CD4-positive, alpha-beta T cell (primary cell): ENCODE measurements around the gene KCNG3. TPM values are rescaled to one million over a fixed set of nuclear protein-coding genes. Genes with fewer than 3 reads are reported as not detected.

ENCODE experiments used
- ATAC-seq: fragments of 200-7000 bp; cut with Tn5 transposase; one replicate; pipeline ENCODE4 v1.10.0; 2022; ENCODE audit warnings: mild to moderate bottlenecking; ENCODE audit not compliant: poor library complexity
- CTCF ChIA-PET: fragments of 350-600 bp; sonication (Branson Sonifier 250); formaldehyde crosslinking; loops from one replicate; lab custom pipeline; 2021; ENCODE audit warnings: antibody characterized with exemption, inconsistent platforms; lab: Charles Lee
- POLR2A ChIA-PET: fragments of 350-600 bp; sonication (Branson Sonifier 250); formaldehyde crosslinking; loops from one replicate; lab custom pipeline; 2021; ENCODE audit warnings: antibody characterized with exemption, inconsistent platforms; lab: Charles Lee
- DNase-seq, 14 experiments: peaks; one replicate each; pipeline ENCODE4 v3.0.0-alpha.2; 2013 to 2020; ENCODE audit warnings: mixed read lengths in 2 of 14
- H3K27ac ChIP-seq, 2 donors: one replicate each; pipeline versions ENCODE4 v1.5.1 to v1.7.0; 2013; ENCODE audit warnings: low read length in 2 of 2, low read depth in 1 of 2, mild to moderate bottlenecking in 1 of 2
- H3K27me3 ChIP-seq, 2 experiments: 1 replicate in 1 of 2; 2 replicates in 1 of 2; pipeline versions ENCODE4 v1.6.1 to v1.7.0; 2013; ENCODE audit warnings: low read length in 2 of 2, control low read depth in 1 of 2, mild to moderate bottlenecking in 1 of 2, moderate library complexity in 1 of 2; ENCODE audit not compliant: insufficient read depth in 2 of 2, control insufficient read depth in 1 of 2
- H3K36me3 ChIP-seq: one replicate; pipeline ENCODE4 v1.6.1; 2013; ENCODE audit warnings: low read length, control low read depth; ENCODE audit not compliant: insufficient read depth
- H3K4me1 ChIP-seq: one replicate; pipeline ENCODE4 v1.6.1; 2013; ENCODE audit warnings: low read length, control low read depth; ENCODE audit not compliant: insufficient read depth
- H3K4me3 ChIP-seq: one replicate; pipeline ENCODE4 v1.5.1; 2013; ENCODE audit warnings: mild to moderate bottlenecking, low read length, moderate library complexity
- H3K9me3 ChIP-seq, 2 experiments: 1 replicate in 1 of 2; 2 replicates in 1 of 2; pipeline versions ENCODE4 v1.6.1 to v1.7.0; 2013; ENCODE audit warnings: low read length in 2 of 2, mild to moderate bottlenecking in 2 of 2, control low read depth in 1 of 2, moderate library complexity in 1 of 2; ENCODE audit not compliant: control insufficient read depth in 1 of 2, insufficient read depth in 1 of 2
- H3K27ac Mint-ChIP-seq: one replicate; pipeline ENCODE4 v1.8.0; 2020; ENCODE audit warnings: mixed read lengths
- H3K27me3 Mint-ChIP-seq: one replicate; pipeline ENCODE4 v1.8.0; 2021; ENCODE audit warnings: mixed read lengths
- H3K36me3 Mint-ChIP-seq: one replicate; pipeline ENCODE4 v1.8.0; 2021; ENCODE audit warnings: low read depth, mixed read lengths
- H3K4me1 Mint-ChIP-seq: one replicate; pipeline ENCODE4 v1.8.0; 2021; ENCODE audit warnings: low read depth, mixed read lengths
- H3K4me3 Mint-ChIP-seq: one replicate; pipeline ENCODE4 v1.8.0; 2020; ENCODE audit warnings: mild to moderate bottlenecking, mixed read lengths
- H3K9me3 Mint-ChIP-seq: one replicate; pipeline ENCODE4 v1.8.0; 2020; ENCODE audit warnings: mixed read lengths
- intact Hi-C, 2 experiments: fragments of 100-400 bp; cut with DNase I in 1 of 2; cut with micrococcal nuclease in 1 of 2; formaldehyde crosslinking; loops; one replicate each; pipeline versions ENCODE4 v1.15.1 to v1.9.0; 2023 to 2025; cut with DNase I, micrococcal nuclease
- total RNA-seq, 174 experiments: library from RNA in 2 of 174; stranded (reverse) in 2 of 174; gene quantifications; one replicate each; pipeline ENCODE4 v1.2.3 and lab custom pipeline; 2021 to 2026
- TF ChIP-seq, protein P1 (sequence below): fragments of 200-600 bp; IDR thresholded peaks from one replicate; pipeline ENCODE4 v1.8.0; 2022; ENCODE audit warnings: antibody characterized with exemption, mild to moderate bottlenecking

The KCNG3 gene
- total RNA-seq, 2 experiments from 2014 or later: 0.25 to 0.49 TPM

DNA sequence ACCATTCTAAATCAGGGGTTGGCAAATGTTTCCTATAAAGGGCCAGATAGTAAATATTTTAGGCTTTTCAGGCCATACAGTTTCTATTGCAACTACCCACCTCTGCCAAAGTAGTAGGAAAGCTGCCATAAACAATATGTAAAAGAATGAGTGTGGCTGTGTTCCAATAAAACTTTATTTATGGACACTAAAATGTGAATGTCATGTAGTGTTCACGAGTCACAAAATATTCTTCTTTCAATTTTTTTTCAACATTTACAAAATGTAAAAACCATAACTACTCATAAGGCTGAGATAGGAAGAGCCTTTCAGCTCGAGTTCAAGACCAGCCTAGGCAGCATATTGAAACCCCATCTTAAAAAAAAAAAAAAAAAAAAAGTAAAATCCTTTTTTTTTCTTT is 13.4 kb downstream of the KCNG3 start:
- Histone ChIP-seq H3K36me3 (no peaks in the 10 kb centered on the region), H3K4me3 (no peak overlapping the region), H3K27ac (no peak overlapping the region), H3K9me3 (no peaks in the 10 kb centered on the region), H3K4me1 (no peaks in the 10 kb centered on the region), H3K27me3 (no peaks in the 10 kb centered on the region)
- CTCF ChIA-PET: no interaction called here
- POLR2A ChIA-PET: no interaction called here
- Mint-ChIP-seq H3K27ac (no peak overlapping the region), H3K4me3 (no peak overlapping the region), H3K36me3 (no peaks in the 10 kb centered on the region), H3K9me3 (no peaks in the 10 kb centered on the region), H3K4me1 (no peaks in the 10 kb centered on the region), H3K27me3 (no peaks in the 10 kb centered on the region)
- no peak for ATAC-seq
- TF ChIP-seq, protein P1, sequence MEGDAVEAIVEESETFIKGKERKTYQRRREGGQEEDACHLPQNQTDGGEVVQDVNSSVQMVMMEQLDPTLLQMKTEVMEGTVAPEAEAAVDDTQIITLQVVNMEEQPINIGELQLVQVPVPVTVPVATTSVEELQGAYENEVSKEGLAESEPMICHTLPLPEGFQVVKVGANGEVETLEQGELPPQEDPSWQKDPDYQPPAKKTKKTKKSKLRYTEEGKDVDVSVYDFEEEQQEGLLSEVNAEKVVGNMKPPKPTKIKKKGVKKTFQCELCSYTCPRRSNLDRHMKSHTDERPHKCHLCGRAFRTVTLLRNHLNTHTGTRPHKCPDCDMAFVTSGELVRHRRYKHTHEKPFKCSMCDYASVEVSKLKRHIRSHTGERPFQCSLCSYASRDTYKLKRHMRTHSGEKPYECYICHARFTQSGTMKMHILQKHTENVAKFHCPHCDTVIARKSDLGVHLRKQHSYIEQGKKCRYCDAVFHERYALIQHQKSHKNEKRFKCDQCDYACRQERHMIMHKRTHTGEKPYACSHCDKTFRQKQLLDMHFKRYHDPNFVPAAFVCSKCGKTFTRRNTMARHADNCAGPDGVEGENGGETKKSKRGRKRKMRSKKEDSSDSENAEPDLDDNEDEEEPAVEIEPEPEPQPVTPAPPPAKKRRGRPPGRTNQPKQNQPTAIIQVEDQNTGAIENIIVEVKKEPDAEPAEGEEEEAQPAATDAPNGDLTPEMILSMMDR: no peak
- no peak for DNase-seq
- intact Hi-C loops: no loop called here

DNA sequence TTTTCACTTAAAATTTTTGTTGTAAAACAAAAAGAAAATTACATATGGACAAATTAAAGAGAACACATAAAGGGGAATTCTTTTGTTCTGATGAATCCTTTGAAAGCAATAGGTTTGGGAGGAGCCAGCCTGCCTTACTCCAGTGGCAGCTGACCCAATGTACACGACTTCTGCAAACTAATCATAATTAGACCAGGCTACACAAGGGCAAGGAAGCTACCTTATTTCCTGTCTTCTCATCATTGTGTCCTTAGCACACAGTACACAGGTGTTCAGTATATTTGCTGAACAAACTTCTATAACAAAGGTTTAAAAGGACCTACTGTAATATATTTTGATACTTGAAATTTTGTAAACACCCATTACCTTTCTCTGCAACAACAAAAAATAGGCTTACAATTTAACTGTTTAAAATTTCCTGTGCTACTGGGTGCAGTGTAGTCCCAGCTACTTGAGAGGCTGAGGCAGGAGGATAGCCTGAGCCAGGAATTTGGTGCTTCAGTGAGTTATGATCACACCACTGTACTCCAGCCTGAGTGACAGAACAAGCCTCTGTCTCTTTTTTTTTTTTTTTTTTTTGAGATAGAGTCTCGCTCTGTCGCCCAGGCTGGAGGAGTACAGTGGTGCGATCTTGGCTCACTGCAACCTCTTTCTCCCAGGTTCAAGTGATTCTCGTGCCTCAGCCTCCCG is 18.9 kb downstream of the KCNG3 start:
- ChIA-PET POLR2A (no interaction called here), CTCF (no interaction called here)
- TF ChIP-seq, protein P1: no peak
- DNase-seq (no peak), ATAC-seq (no peak)
- Mint-ChIP-seq H3K9me3 (no peaks in the 10 kb centered on the region), H3K27me3 (no peaks in the 10 kb centered on the region), H3K4me3 (no peak overlapping the region), H3K27ac (no peak overlapping the region), H3K36me3 (no peaks in the 10 kb centered on the region), H3K4me1 (no peaks in the 10 kb centered on the region)
- Histone ChIP-seq H3K4me1 (no peaks in the 10 kb centered on the region), H3K9me3 (no peaks in the 10 kb centered on the region), H3K27me3 (no peaks in the 10 kb centered on the region), H3K36me3 (no peaks in the 10 kb centered on the region), H3K27ac (no peak overlapping the region), H3K4me3 (no peak overlapping the region)
- intact Hi-C loops: no loop called here

DNA sequence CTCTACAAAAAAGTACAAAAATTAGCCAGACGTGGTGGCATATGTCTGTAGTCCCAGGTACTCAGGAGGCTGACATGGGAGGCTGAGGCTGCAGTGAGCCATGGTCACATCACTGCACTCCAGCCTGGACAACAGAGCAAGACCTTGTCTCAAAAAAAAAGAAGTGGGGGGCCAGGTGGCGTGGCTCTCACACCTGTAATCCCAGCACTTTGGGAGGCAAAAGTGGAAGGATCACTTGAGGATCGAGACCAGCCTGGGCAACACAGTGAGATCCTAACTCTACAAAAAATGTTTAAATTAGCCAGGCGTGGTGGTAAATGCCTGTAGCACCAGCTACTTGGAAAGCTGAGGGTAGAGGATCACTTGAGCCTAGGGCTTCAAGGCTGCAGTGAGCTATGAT is 23.1 kb downstream of the KCNG3 start:
- TF ChIP-seq, protein P1: no peak
- H3K9me3 ChIP-seq: no peaks in the 10 kb centered on the region
- intact Hi-C loops: no loop called here
- no peaks in the 10 kb centered on the region for H3K27me3 ChIP-seq
- H3K27me3 Mint-ChIP-seq: no peaks in the 10 kb centered on the region
- DNase-seq (no peak), ATAC-seq (no peak)
- no peaks in the 10 kb centered on the region for H3K36me3 Mint-ChIP-seq
- no peak overlapping the region for H3K27ac ChIP-seq
- ChIA-PET CTCF (no interaction called here), POLR2A (no interaction called here)
- H3K4me3 Mint-ChIP-seq: no peak overlapping the region
- H3K27ac Mint-ChIP-seq: no peak overlapping the region
- no peak overlapping the region for H3K4me3 ChIP-seq
- H3K9me3 Mint-ChIP-seq: no peaks in the 10 kb centered on the region
- H3K36me3 ChIP-seq: no peaks in the 10 kb centered on the region
- H3K4me1 Mint-ChIP-seq: no peaks in the 10 kb centered on the region
- H3K4me1 ChIP-seq: no peaks in the 10 kb centered on the region
